ENCODE data around the gene SRL. TPM values are rescaled to one million over a fixed set of nuclear protein-coding genes. Genes with fewer than 3 reads are reported as not detected.

SRL gene
- total and polyA plus RNA-seq, 2 of the 13 experiments (the other 11 are each of a cell fraction or from before 2014, with no cell fraction given), result 0.05 TPM; not detected in 1

DNA sequence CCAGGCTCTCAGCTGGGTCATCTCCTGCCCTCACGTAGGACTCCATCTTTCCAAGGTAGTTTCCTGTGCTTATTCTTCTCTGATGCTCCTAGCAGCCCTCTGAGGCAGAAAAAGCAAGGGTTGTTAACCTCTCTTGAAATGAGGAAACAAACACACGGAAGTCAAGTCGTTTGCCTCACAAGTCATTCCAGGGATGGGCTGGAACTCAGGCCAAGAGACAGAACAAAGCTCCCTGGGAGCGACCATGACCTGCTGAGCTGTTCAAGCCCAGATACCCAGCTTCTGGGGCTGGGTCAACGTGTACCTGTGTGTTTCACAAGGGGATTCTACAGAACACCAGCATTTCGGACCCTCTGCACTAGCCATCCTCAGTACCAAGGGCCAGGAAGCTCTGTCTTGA lies 28.1 kb downstream of the SRL start:
- ChIA-PET CTCF (ENCODE audit: low intra/inter-chr PET ratio, low total read pairs) (no interaction called here), POLR2A (interaction anchor here (1.2 to 2.0 kb wide), 2 partner anchors 30 to 40 kb away, joined by 3 to 10 read pairs; no protein-coding TSS in a partner anchor)
- intact Hi-C loops (cut with micrococcal nuclease; ENCODE audit: unreplicated experiment), result no loop called here
- FAIRE-seq (no peak), ATAC-seq (no peak), DNase-seq (ENCODE audit: low spot score) (no peak)
- TF ChIP-seq HMG20A (CRISPR knock-in tag; IDR thresholded peaks at IDR 0.05; ENCODE audit: borderline replicate concordance), result no peak
- TF ChIP-seq ZNF451 (CRISPR knock-in tag; IDR thresholded peaks at IDR 0.05), result no peak
- TF ChIP-seq, protein P1, sequence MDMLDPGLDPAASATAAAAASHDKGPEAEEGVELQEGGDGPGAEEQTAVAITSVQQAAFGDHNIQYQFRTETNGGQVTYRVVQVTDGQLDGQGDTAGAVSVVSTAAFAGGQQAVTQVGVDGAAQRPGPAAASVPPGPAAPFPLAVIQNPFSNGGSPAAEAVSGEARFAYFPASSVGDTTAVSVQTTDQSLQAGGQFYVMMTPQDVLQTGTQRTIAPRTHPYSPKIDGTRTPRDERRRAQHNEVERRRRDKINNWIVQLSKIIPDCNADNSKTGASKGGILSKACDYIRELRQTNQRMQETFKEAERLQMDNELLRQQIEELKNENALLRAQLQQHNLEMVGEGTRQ (IDR thresholded peaks at IDR 0.05; ENCODE audit: low read depth, low read length), result no peak
- TF ChIP-seq, protein P1 (CRISPR knock-in tag; IDR thresholded peaks at IDR 0.05; ENCODE audit: borderline replicate concordance), result no peak
- in situ Hi-C loops (cut with HindIII; ENCODE audit: extremely low pct_ligation_motif_present, low pct_unique_long_range_greater_than_20kb), result no loop called here
- no peak overlapping the region for H3K27ac ChIP-seq (ENCODE audit: extremely low read length, insufficient read depth, low read length)
- H2AFZ ChIP-seq (ENCODE audit: low read length), result no peak overlapping the region
- no peak overlapping the region for H3K9ac ChIP-seq (ENCODE audit: insufficient read depth, low read depth, low read length)
- no TSS peak for BruUV-seq (replicated peaks)
- H3K9me3 ChIP-seq (ENCODE audit: low read length), result no peaks in the 10 kb centered on the region
- WGBS (ENCODE audit: low lambda C conversion rate), result 31% methylated on average over 6 of the region's 6 CpGs
- peaks cover 5 to 28% of the 10 kb centered on the region in 2 experiments; a peak in 4 of 5 replicates for H3K27me3 ChIP-seq (ENCODE audit: control insufficient read depth in 1 of 2, insufficient read depth in 2 of 2, low read length in 2 of 2)
- H3K4me2 ChIP-seq (ENCODE audit: low read depth, low read length), result no peak overlapping the region
- no peaks in the 10 kb centered on the region for H3K36me3 ChIP-seq (replicated peaks in 1 of 2; ENCODE audit: control insufficient read depth in 1 of 2, insufficient read depth in 2 of 2, low read length in 2 of 2)
- H3K79me2 ChIP-seq (ENCODE audit: insufficient read depth, low read length), result no peaks in the 10 kb centered on the region
- H4K20me1 ChIP-seq (ENCODE audit: insufficient read depth, low read length), result no peaks in the 10 kb centered on the region
- no peak overlapping the region for H3K4me3 ChIP-seq (replicated peaks in 1 of 3; ENCODE audit: insufficient read depth in 1 of 3, low read depth in 2 of 3, low read length in 3 of 3)
- peaks cover 42% of the 10 kb centered on the region for H3K4me1 ChIP-seq (ENCODE audit: insufficient read depth, low read length)

- intact Hi-C loops (cut with micrococcal nuclease; ENCODE audit: unreplicated experiment) (no loop called here), in situ Hi-C loops (cut with HindIII; ENCODE audit: extremely low pct_ligation_motif_present, low pct_unique_long_range_greater_than_20kb) (no loop called here)
- ChIA-PET CTCF (ENCODE audit: low intra/inter-chr PET ratio, low total read pairs) (no interaction called here), POLR2A (interaction anchor here (2.0 kb wide), 1 partner anchor 41 kb away, joined by 10 read pairs; no protein-coding TSS in a partner anchor)
- no peak overlapping the region for H3K9ac ChIP-seq (ENCODE audit: insufficient read depth, low read depth, low read length)
- FAIRE-seq (no peak), DNase-seq (ENCODE audit: low spot score) (peak; percentile 72), ATAC-seq (peak; percentile 61)
- H3K79me2 ChIP-seq (ENCODE audit: insufficient read depth, low read length), result no peaks in the 10 kb centered on the region
- H3K27ac ChIP-seq (ENCODE audit: extremely low read length, insufficient read depth, low read length), result no peak overlapping the region
- H2AFZ ChIP-seq (ENCODE audit: low read length), result no peak overlapping the region
- H3K9me3 ChIP-seq (ENCODE audit: low read length), result no peaks in the 10 kb centered on the region
- H3K36me3 ChIP-seq (replicated peaks in 1 of 2; ENCODE audit: control insufficient read depth in 1 of 2, insufficient read depth in 2 of 2, low read length in 2 of 2), result no peaks in the 10 kb centered on the region
- H3K27me3 ChIP-seq (ENCODE audit: control insufficient read depth in 1 of 2, insufficient read depth in 2 of 2, low read length in 2 of 2), result peaks cover 5 to 27% of the 10 kb centered on the region in 2 experiments; a peak in 4 of 5 replicates
- no peak overlapping the region for H3K4me3 ChIP-seq (replicated peaks in 1 of 3; ENCODE audit: insufficient read depth in 1 of 3, low read depth in 2 of 3, low read length in 3 of 3)
- H3K4me1 ChIP-seq (ENCODE audit: insufficient read depth, low read length), result peaks cover 51% of the 10 kb centered on the region
- no peak overlapping the region; the same call in 1 of the 2 replicates for H3K4me2 ChIP-seq (ENCODE audit: low read depth, low read length)
- H4K20me1 ChIP-seq (ENCODE audit: insufficient read depth, low read length), result no peaks in the 10 kb centered on the region
- WGBS (ENCODE audit: low lambda C conversion rate), result 4% methylated on average over 3 of the region's 3 CpGs
- no TSS peak for BruUV-seq (replicated peaks)
- TF ChIP-seq GABPB1 (CRISPR knock-in tag; IDR thresholded peaks at IDR 0.05) (no peak), NFE2L2 (IDR thresholded peaks at IDR 0.05; ENCODE audit: low read length) (no peak), ZNF160 (CRISPR knock-in tag; IDR thresholded peaks at IDR 0.05) (no peak), SNAPC4 (CRISPR knock-in tag; IDR thresholded peaks at IDR 0.05) (no peak), ELF1 (CRISPR knock-in tag; IDR thresholded peaks at IDR 0.05) (0 out of 2 replicates have a peak, but pooled peaks have one; percentile 10), ZNF138 (CRISPR knock-in tag; IDR thresholded peaks at IDR 0.05; ENCODE audit: low read depth) (no peak)
- TF ChIP-seq, protein P2, sequence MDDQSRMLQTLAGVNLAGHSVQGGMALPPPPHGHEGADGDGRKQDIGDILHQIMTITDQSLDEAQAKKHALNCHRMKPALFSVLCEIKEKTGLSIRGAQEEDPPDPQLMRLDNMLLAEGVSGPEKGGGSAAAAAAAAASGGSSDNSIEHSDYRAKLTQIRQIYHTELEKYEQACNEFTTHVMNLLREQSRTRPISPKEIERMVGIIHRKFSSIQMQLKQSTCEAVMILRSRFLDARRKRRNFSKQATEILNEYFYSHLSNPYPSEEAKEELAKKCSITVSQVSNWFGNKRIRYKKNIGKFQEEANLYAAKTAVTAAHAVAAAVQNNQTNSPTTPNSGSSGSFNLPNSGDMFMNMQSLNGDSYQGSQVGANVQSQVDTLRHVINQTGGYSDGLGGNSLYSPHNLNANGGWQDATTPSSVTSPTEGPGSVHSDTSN (CRISPR knock-in tag; IDR thresholded peaks at IDR 0.05; ENCODE audit: borderline replicate concordance), result no peak
Observed at GRCh38 chr16:4212934-4213296, 29.0 kb downstream of the SRL start.

Measured in HepG2 (cell line).